Measurements from ENCODE around the gene RPUSD2.
"Not testable (repeated sequence)": the region's sequence is repeated elsewhere in the genome, so short reads cannot be mapped to it uniquely, and the experiment has no call there.

RPUSD2 gene

GRCh38 chr15:40565333-40566238 lies 3.5 kb upstream of the RPUSD2 start:
- no peak overlapping the region for H3K27ac ChIP-seq (replicated peaks; ENCODE audit: low read length)

GRCh38 chr15:40567111-40567510 lies 2.0 kb upstream of the RPUSD2 start:
- H3K9ac ChIP-seq (ENCODE audit: low read depth, low read length, poor library complexity), result peak overlapping the region; percentile 46
- H4K91ac ChIP-seq (ENCODE audit: low read depth, low read length, poor library complexity), result no peak overlapping the region
- H3K79me1 ChIP-seq (ENCODE audit: low read depth, low read length), result peaks cover 7% of the 10 kb centered on the region
- H3K27ac ChIP-seq (replicated peaks; ENCODE audit: low read length), result no peak overlapping the region
- H2BK5ac ChIP-seq (ENCODE audit: low read length), result no peak overlapping the region
- no peak overlapping the region for H4K8ac ChIP-seq (ENCODE audit: low read depth, low read length)
- no peak overlapping the region for H3K4ac ChIP-seq (ENCODE audit: low read length)
- DNase-seq (ENCODE audit: low spot score), result no peak
- H3K4me1 ChIP-seq (ENCODE audit: control insufficient read depth in 2 of 2, insufficient read depth in 1 of 2, low read depth in 1 of 2, low read length in 2 of 2), result peaks cover 4 to 12% of the 10 kb centered on the region in 2 donors
- peaks cover 8 to 13% of the 10 kb centered on the region in 2 donors for H3K36me3 ChIP-seq (replicated peaks in 1 of 2; ENCODE audit: control insufficient read depth in 2 of 2, insufficient read depth in 2 of 2, low read length in 2 of 2)
- no peak overlapping the region for H2BK12ac ChIP-seq (ENCODE audit: low read length)
- no peak overlapping the region for H3K4me3 ChIP-seq (ENCODE audit: low read length in 2 of 2)
- no CpG with 5 or more reads among the region's 7 CpGs for WGBS, 2 donors (ENCODE audit: extremely low coverage in 2 of 2, insufficient read length in 2 of 2, insufficient replicate concordance in 1 of 2)
- H3K23ac ChIP-seq (ENCODE audit: low read depth, low read length, poor library complexity), result no peak overlapping the region
- no peak overlapping the region for H3K18ac ChIP-seq (ENCODE audit: low read length)
- peak overlapping the region; percentile 75 for H2AFZ ChIP-seq (ENCODE audit: low read length)
- no peaks in the 10 kb centered on the region for H3K27me3 ChIP-seq (ENCODE audit: control insufficient read depth in 3 of 3, insufficient read depth in 3 of 3, low read depth in 1 of 3, low read length in 3 of 3)
- no peak overlapping the region for H3K14ac ChIP-seq (ENCODE audit: low read length)
- no peak overlapping the region for H2BK15ac ChIP-seq (ENCODE audit: low read length)
- H3K4me2 ChIP-seq (ENCODE audit: insufficient read depth, low read length, poor library complexity, severe bottlenecking), result no peak overlapping the region
- H2BK120ac ChIP-seq (ENCODE audit: low read depth, low read length), result no peak overlapping the region
- no peak overlapping the region for H2AK5ac ChIP-seq (ENCODE audit: low read depth, low read length)
- H3K9me3 ChIP-seq (replicated peaks in 1 of 2; ENCODE audit: control insufficient read depth in 2 of 2, insufficient read depth in 1 of 2, low read depth in 1 of 2, low read length in 2 of 2), result no peaks in the 10 kb centered on the region

More at GRCh38 chr15:40565333-40566238, 3.5 kb upstream of the RPUSD2 start:
- H2BK120ac ChIP-seq (ENCODE audit: low read depth, low read length), result no peak overlapping the region
- H3K4me1 ChIP-seq (ENCODE audit: control insufficient read depth in 2 of 2, insufficient read depth in 1 of 2, low read depth in 1 of 2, low read length in 2 of 2), result peaks cover 4 to 11% of the 10 kb centered on the region in 2 donors
- H3K9ac ChIP-seq (ENCODE audit: low read depth, low read length, poor library complexity), result no peak overlapping the region
- H2AFZ ChIP-seq (ENCODE audit: low read length), result peak overlapping the region; percentile 90
- peak overlapping the region in 1 of 2 donors; percentile 63 for H3K4me3 ChIP-seq (ENCODE audit: low read length in 2 of 2)
- H4K91ac ChIP-seq (ENCODE audit: low read depth, low read length, poor library complexity), result no peak overlapping the region
- no peak overlapping the region for H4K8ac ChIP-seq (ENCODE audit: low read depth, low read length)
- no peaks in the 10 kb centered on the region for H3K27me3 ChIP-seq (ENCODE audit: control insufficient read depth in 3 of 3, insufficient read depth in 3 of 3, low read depth in 1 of 3, low read length in 3 of 3)
- H3K4ac ChIP-seq (ENCODE audit: low read length), result no peak overlapping the region
- H2AK5ac ChIP-seq (ENCODE audit: low read depth, low read length), result no peak overlapping the region
- peaks cover 5% of the 10 kb centered on the region for H3K79me1 ChIP-seq (ENCODE audit: low read depth, low read length)
- no peak overlapping the region for H2BK5ac ChIP-seq (ENCODE audit: low read length)
- no peaks in the 10 kb centered on the region for H3K9me3 ChIP-seq (replicated peaks in 1 of 2; ENCODE audit: control insufficient read depth in 2 of 2, insufficient read depth in 1 of 2, low read depth in 1 of 2, low read length in 2 of 2)
- DNase-seq (ENCODE audit: low spot score), result no peak
- WGBS, 2 donors (ENCODE audit: extremely low coverage in 2 of 2, insufficient read length in 2 of 2, insufficient replicate concordance in 1 of 2), result no CpG with 5 or more reads among the region's 20 CpGs
- H2BK12ac ChIP-seq (ENCODE audit: low read length), result no peak overlapping the region
- peak overlapping the region; percentile 35 for H3K4me2 ChIP-seq (ENCODE audit: insufficient read depth, low read length, poor library complexity, severe bottlenecking)
- H2BK15ac ChIP-seq (ENCODE audit: low read length), result no peak overlapping the region
- H3K18ac ChIP-seq (ENCODE audit: low read length), result no peak overlapping the region
- no peak overlapping the region for H3K14ac ChIP-seq (ENCODE audit: low read length)
- no peak overlapping the region for H3K23ac ChIP-seq (ENCODE audit: low read depth, low read length, poor library complexity)
- peaks cover 0 to 10% of the 10 kb centered on the region in 2 donors for H3K36me3 ChIP-seq (replicated peaks in 1 of 2; ENCODE audit: control insufficient read depth in 2 of 2, insufficient read depth in 2 of 2, low read length in 2 of 2)

- Histone ChIP-seq H2BK12ac (ENCODE audit: low read length) (no peak overlapping the region), H3K4me3 (ENCODE audit: low read length in 2 of 2) (no peak overlapping the region), H2AFZ (ENCODE audit: low read length) (no peak overlapping the region), H3K27me3 (ENCODE audit: control insufficient read depth in 3 of 3, insufficient read depth in 3 of 3, low read depth in 1 of 3, low read length in 3 of 3) (peaks cover 0 to 2% (median 0%) of the 10 kb centered on the region in 3 experiments), H4K91ac (ENCODE audit: low read depth, low read length, poor library complexity) (no peak overlapping the region), H2BK15ac (ENCODE audit: low read length) (no peak overlapping the region), H3K27ac (replicated peaks; ENCODE audit: low read length) (no peak overlapping the region), H3K4ac (ENCODE audit: low read length) (no peak overlapping the region), H2BK5ac (ENCODE audit: low read length) (no peak overlapping the region), H3K14ac (ENCODE audit: low read length) (no peak overlapping the region), H3K79me1 (ENCODE audit: low read depth, low read length) (peaks cover 2% of the 10 kb centered on the region), H3K23ac (ENCODE audit: low read depth, low read length, poor library complexity) (no peak overlapping the region), H3K36me3 (replicated peaks in 1 of 2; ENCODE audit: control insufficient read depth in 2 of 2, insufficient read depth in 2 of 2, low read length in 2 of 2) (peaks cover 17 to 41% of the 10 kb centered on the region in 2 donors), H4K8ac (ENCODE audit: low read depth, low read length) (no peak overlapping the region), H3K9ac (ENCODE audit: low read depth, low read length, poor library complexity) (no peak overlapping the region), H3K4me1 (ENCODE audit: control insufficient read depth in 2 of 2, insufficient read depth in 1 of 2, low read depth in 1 of 2, low read length in 2 of 2) (peaks cover 2 to 5% of the 10 kb centered on the region in 2 donors), H3K4me2 (ENCODE audit: insufficient read depth, low read length, poor library complexity, severe bottlenecking) (no peak overlapping the region), H3K18ac (ENCODE audit: low read length) (no peak overlapping the region), H3K9me3 (replicated peaks in 1 of 2; ENCODE audit: control insufficient read depth in 2 of 2, insufficient read depth in 1 of 2, low read depth in 1 of 2, low read length in 2 of 2) (no peaks in the 10 kb centered on the region), H2AK5ac (ENCODE audit: low read depth, low read length) (no peak overlapping the region), H2BK120ac (ENCODE audit: low read depth, low read length) (no peak overlapping the region)
- DNase-seq (ENCODE audit: low spot score), result no peak
Measured at GRCh38 chr15:40575113-40575512, 6.0 kb downstream of the RPUSD2 start.

DNA sequence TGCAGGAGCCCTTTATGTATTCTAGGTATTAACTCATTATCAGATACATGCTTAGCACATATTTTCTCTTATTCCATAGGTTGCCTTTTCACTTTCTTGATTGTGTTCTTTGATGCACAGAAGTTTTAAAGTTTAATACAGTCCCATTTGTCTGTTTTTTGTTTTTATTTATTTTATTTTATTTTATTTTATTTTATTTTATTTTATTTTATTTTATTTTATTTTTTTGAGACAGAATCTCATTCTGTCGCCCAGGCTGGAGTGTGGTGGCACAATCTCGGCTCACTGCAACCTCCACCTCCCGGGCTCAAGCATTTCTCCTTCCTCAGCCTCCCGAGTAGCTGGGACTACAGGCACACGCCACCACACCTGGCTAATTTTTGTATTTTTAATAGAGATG lies 7.8 kb downstream of the RPUSD2 start:
- not testable (repeated sequence) for H2BK12ac ChIP-seq (ENCODE audit: low read length); H2AFZ ChIP-seq (ENCODE audit: low read length); H3K79me1 ChIP-seq (ENCODE audit: low read depth, low read length); H3K4me1 ChIP-seq (ENCODE audit: control insufficient read depth in 2 of 2, insufficient read depth in 1 of 2, low read depth in 1 of 2, low read length in 2 of 2); H3K27me3 ChIP-seq (ENCODE audit: control insufficient read depth in 3 of 3, insufficient read depth in 3 of 3, low read depth in 1 of 3, low read length in 3 of 3); H3K4me2 ChIP-seq (ENCODE audit: insufficient read depth, low read length, poor library complexity, severe bottlenecking); H3K4me3 ChIP-seq (ENCODE audit: low read length in 2 of 2); H3K18ac ChIP-seq (ENCODE audit: low read length); DNase-seq (ENCODE audit: low spot score); H2AK5ac ChIP-seq (ENCODE audit: low read depth, low read length); H3K9ac ChIP-seq (ENCODE audit: low read depth, low read length, poor library complexity); H4K8ac ChIP-seq (ENCODE audit: low read depth, low read length); H3K23ac ChIP-seq (ENCODE audit: low read depth, low read length, poor library complexity); H4K91ac ChIP-seq (ENCODE audit: low read depth, low read length, poor library complexity); H3K14ac ChIP-seq (ENCODE audit: low read length); H2BK5ac ChIP-seq (ENCODE audit: low read length); H2BK120ac ChIP-seq (ENCODE audit: low read depth, low read length); H3K4ac ChIP-seq (ENCODE audit: low read length); H3K27ac ChIP-seq (replicated peaks; ENCODE audit: low read length); H2BK15ac ChIP-seq (ENCODE audit: low read length); H3K9me3 ChIP-seq (replicated peaks in 1 of 2; ENCODE audit: control insufficient read depth in 2 of 2, insufficient read depth in 1 of 2, low read depth in 1 of 2, low read length in 2 of 2)
- no CpG with 5 or more reads among the region's 5 CpGs for WGBS, 2 donors (ENCODE audit: extremely low coverage in 2 of 2, insufficient read length in 2 of 2, insufficient replicate concordance in 1 of 2)
- peaks cover 10 to 33% of the 10 kb centered on the region in 2 donors for H3K36me3 ChIP-seq (replicated peaks in 1 of 2; ENCODE audit: control insufficient read depth in 2 of 2, insufficient read depth in 2 of 2, low read length in 2 of 2)

All from neuronal stem cell (in vitro differentiated cells).